ENCODE results near the gene RFX2.

DNA sequence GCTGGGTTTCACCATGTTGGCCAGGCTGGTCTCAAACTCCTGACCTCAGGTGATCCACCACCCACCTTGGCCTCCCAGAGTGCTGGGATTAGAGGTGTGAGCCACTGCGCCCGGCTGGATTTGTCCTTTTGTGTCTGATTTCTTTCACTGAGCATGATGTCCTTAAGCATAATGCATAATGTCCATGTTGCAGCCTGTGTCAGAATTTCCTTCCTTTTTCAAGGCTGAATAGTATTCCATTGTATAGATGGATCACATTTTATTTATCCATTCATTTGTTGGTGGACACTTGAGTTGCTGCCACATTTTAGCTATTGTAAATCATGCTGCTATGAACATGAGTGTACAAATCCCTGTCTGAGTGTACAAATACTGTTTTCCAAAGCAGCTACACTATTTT lies 25.5 kb downstream of the RFX2 start:
- TF ChIP-seq, protein P1, sequence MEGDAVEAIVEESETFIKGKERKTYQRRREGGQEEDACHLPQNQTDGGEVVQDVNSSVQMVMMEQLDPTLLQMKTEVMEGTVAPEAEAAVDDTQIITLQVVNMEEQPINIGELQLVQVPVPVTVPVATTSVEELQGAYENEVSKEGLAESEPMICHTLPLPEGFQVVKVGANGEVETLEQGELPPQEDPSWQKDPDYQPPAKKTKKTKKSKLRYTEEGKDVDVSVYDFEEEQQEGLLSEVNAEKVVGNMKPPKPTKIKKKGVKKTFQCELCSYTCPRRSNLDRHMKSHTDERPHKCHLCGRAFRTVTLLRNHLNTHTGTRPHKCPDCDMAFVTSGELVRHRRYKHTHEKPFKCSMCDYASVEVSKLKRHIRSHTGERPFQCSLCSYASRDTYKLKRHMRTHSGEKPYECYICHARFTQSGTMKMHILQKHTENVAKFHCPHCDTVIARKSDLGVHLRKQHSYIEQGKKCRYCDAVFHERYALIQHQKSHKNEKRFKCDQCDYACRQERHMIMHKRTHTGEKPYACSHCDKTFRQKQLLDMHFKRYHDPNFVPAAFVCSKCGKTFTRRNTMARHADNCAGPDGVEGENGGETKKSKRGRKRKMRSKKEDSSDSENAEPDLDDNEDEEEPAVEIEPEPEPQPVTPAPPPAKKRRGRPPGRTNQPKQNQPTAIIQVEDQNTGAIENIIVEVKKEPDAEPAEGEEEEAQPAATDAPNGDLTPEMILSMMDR (IDR thresholded peaks at IDR 0.05), result no peak
- no peak for TF ChIP-seq POLR2A (IDR thresholded peaks at IDR 0.05)

Measured in right lobe of liver (tissue), 4 donors.